PC-9 (cell line): ENCODE data around the gene JARID2. TPM values are rescaled to one million over a fixed set of nuclear protein-coding genes. Genes with fewer than 3 reads are reported as not detected.
A peak's percentile ranks its signal among the peaks of the same experiment; 100 is the strongest.

Experiments used
- BruUV-seq: library from RNA; stranded (reverse); fragments of 400-500 nt; replicated peaks from 2 replicates; lab custom pipeline; 2021; lab: Mats Ljungman, UMichigan
- CTCF ChIA-PET: fragments of 300-600 bp; sonication (Branson Sonifier 250); formaldehyde crosslinking; loops from one replicate; lab custom pipeline; 2022; ENCODE audit warnings: antibody characterized with exemption; lab: Charles Lee
- POLR2A ChIA-PET: fragments of 300-600 bp; sonication (Branson Sonifier 250); formaldehyde crosslinking; loops from one replicate; lab custom pipeline; 2022; ENCODE audit warnings: antibody characterized with exemption; ENCODE audit not compliant: unreplicated experiment; lab: Charles Lee
- DNase-seq, 2 experiments: peaks; one replicate each; pipeline versions ENCODE4 v3.0.0 to v3.0.0-alpha.2; 2015 to 2022; ENCODE audit warnings: mixed read lengths in 1 of 2
- H2AFZ ChIP-seq: fragments of 200-600 bp; sonication (generic); 2 replicates; pipeline ENCODE4 v1.8.1; 2017; ENCODE audit warnings: antibody characterized with exemption
- H3F3A ChIP-seq: fragments of 200-600 bp; sonication (generic); 2 replicates; pipeline ENCODE4 v1.8.1; 2017; ENCODE audit warnings: antibody characterized with exemption, mild to moderate bottlenecking, low read depth; ENCODE audit not compliant: insufficient read depth
- H3K27ac ChIP-seq: fragments of 200-600 bp; sonication (generic); 2 replicates; pipeline ENCODE4 v1.6.1; 2016; ENCODE audit warnings: mixed run types
- H3K27me3 ChIP-seq: fragments of 200-600 bp; sonication (generic); 2 replicates; pipeline ENCODE4 v1.6.1; 2016; ENCODE audit warnings: low read depth, mixed run types; ENCODE audit not compliant: insufficient read depth
- H3K36me3 ChIP-seq: fragments of 200-600 bp; sonication (generic); 2 replicates; pipeline ENCODE4 v1.6.1; 2016; ENCODE audit warnings: low read depth, mixed run types
- H3K4me1 ChIP-seq: fragments of 200-600 bp; sonication (generic); replicated peaks from 2 replicates; pipeline ENCODE4 v1.6.1; 2016; ENCODE audit warnings: mixed run types; ENCODE audit not compliant: insufficient read depth
- H3K4me2 ChIP-seq: fragments of 200-600 bp; sonication (generic); 2 replicates; pipeline ENCODE4 v1.6.1; 2017; ENCODE audit warnings: mixed run types
- H3K4me3 ChIP-seq: fragments of 200-600 bp; sonication (generic); 2 replicates; pipeline ENCODE4 v1.6.1; 2016; ENCODE audit warnings: mixed run types
- H3K79me2 ChIP-seq: fragments of 200-600 bp; sonication (generic); 2 replicates; pipeline ENCODE4 v1.6.1; 2017; ENCODE audit warnings: low read depth, mixed run types
- H3K9me2 ChIP-seq: fragments of 200-600 bp; sonication (generic); 2 replicates; pipeline ENCODE4 v1.8.1; 2017; ENCODE audit warnings: mild to moderate bottlenecking; ENCODE audit not compliant: insufficient read depth
- H3K9me3 ChIP-seq: fragments of 200-600 bp; sonication (generic); 2 replicates; pipeline ENCODE4 v1.8.1; 2016; ENCODE audit warnings: low read depth; ENCODE audit not compliant: insufficient read depth
- H4K20me1 ChIP-seq: fragments of 200-600 bp; sonication (generic); 2 replicates; pipeline ENCODE4 v1.8.1; 2017; ENCODE audit not compliant: insufficient read depth
- EZH2 ChIP-seq: fragments of 200-600 bp; sonication (generic); IDR thresholded peaks from 2 replicates; pipeline ENCODE4 v1.8.0; 2017; ENCODE audit warnings: antibody characterized with exemption, low read depth
- intact Hi-C: fragments of 100-400 bp; cut with micrococcal nuclease; formaldehyde crosslinking; loops from one replicate; pipeline ENCODE4 v1.10.0; 2022; ENCODE audit not compliant: unreplicated experiment
- total RNA-seq: library from RNA; stranded (reverse); gene quantifications from 2 replicates; pipeline ENCODE4 v1.2.3, GENCODE V29; 2021
- TF ChIP-seq, protein P1 (sequence below): fragments of 200-600 bp; sonication (generic); conservative IDR thresholded peaks from 2 replicates; pipeline ENCODE4 v1.6.1; 2017; ENCODE audit warnings: mixed run types, antibody characterized with exemption, mild to moderate bottlenecking, moderate library complexity

Gene JARID2
- total RNA-seq, 1 experiment from 2014 or later, result 35.0 TPM

DNA sequence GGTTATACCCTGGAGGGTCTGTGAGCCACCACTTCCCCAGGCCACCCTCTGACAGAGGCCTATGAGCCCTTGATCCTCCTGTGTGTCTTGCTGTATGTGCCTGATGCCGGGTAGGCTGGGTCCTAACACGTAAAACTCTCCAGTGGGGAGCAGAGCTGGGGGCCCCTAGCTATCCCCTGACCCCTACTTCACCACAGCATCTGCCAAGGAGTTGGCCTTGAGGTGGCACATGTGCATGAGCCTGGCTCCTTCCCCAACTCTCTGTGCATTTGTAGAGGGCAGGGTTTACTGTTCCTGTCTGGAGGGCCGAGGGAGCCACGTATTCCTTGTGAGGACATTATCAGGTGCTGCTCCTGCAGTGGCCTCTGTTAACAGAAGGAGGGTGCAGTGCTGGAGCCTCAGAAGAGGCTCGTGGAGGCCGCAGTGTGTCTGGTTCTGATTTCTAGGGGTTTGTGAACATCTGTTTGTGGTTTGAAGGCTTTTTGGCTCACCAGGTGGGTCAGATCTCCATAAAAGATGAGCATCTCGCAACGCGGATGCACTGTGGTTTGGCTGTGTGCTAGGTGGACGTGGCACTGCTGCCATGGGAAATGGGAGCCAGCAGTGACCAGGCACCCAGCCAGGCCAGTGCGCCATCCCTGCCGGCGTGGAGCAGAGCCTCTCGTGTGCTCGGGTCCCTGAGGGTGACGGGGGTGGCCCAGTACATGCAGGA, 264.8 kb downstream of the JARID2 start:
- intact Hi-C loops, result no loop called here
- H3K4me1 ChIP-seq, result no peaks in the 10 kb centered on the region
- no peaks in the 10 kb centered on the region for H3K9me2 ChIP-seq
- H3K9me3 ChIP-seq, result no peaks in the 10 kb centered on the region
- no peak for DNase-seq
- no peak overlapping the region for H3K4me3 ChIP-seq
- H2AFZ ChIP-seq, result no peak overlapping the region
- TF ChIP-seq, protein P1, sequence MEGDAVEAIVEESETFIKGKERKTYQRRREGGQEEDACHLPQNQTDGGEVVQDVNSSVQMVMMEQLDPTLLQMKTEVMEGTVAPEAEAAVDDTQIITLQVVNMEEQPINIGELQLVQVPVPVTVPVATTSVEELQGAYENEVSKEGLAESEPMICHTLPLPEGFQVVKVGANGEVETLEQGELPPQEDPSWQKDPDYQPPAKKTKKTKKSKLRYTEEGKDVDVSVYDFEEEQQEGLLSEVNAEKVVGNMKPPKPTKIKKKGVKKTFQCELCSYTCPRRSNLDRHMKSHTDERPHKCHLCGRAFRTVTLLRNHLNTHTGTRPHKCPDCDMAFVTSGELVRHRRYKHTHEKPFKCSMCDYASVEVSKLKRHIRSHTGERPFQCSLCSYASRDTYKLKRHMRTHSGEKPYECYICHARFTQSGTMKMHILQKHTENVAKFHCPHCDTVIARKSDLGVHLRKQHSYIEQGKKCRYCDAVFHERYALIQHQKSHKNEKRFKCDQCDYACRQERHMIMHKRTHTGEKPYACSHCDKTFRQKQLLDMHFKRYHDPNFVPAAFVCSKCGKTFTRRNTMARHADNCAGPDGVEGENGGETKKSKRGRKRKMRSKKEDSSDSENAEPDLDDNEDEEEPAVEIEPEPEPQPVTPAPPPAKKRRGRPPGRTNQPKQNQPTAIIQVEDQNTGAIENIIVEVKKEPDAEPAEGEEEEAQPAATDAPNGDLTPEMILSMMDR, result no peak
- no peak for TF ChIP-seq EZH2
- no peak overlapping the region for H3K4me2 ChIP-seq
- no peaks in the 10 kb centered on the region; the same call in none of the 2 replicates for H4K20me1 ChIP-seq
- H3K27ac ChIP-seq, result no peak overlapping the region
- no peaks in the 10 kb centered on the region; the same call in 1 of the 2 replicates for H3K36me3 ChIP-seq
- H3K27me3 ChIP-seq, result no peaks in the 10 kb centered on the region
- BruUV-seq, result no TSS peak
- H3K79me2 ChIP-seq, result no peaks in the 10 kb centered on the region
- H3F3A ChIP-seq, result no peaks in the 10 kb centered on the region
- POLR2A ChIA-PET, result no interaction called here
- CTCF ChIA-PET, result no interaction called here

DNA sequence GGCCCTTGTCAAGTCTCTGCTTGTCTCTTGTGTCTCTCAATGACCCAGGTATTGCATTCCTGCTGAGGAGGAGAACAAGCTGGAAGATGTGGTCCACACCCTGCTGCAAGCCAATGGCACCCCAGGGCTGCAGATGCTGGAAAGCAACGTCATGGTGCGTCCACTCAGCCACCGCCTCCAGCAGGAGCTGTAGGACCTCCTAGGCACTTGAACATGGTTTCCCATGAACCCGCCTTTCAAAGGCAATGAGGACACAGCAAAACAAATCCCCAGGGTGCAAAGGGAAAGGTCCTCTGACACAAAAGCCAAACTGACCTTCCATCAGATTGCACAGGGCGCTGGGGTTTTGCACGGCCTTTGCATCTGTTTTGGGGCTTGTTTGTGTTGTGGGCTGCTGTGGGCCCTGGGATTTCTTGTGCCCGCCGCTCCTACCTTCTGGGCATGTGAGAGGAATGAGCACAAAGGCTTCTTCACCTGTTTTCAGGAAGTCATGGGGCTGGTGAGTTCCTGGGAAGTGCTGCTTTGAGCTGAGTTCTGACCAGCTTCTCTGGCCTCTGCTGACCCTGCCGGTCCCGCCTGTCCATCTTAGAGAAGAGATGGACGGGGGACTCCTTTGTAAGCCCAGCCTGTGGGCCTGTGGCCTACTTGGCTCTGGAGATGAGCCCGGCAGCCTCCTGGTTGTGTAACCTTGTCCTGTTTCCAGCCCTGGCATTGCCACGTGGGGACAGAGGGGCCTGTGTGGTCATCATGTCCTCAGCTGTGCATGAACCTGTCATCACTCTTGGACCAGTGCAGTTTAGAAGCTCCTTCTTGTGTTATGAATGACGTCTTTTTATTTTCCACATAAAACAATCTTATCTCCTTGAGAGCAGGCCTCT, 265.6 kb downstream of the JARID2 start:
- Histone ChIP-seq H3K9me3 (no peaks in the 10 kb centered on the region), H3K27me3 (no peaks in the 10 kb centered on the region), H3F3A (no peaks in the 10 kb centered on the region), H3K36me3 (no peaks in the 10 kb centered on the region), H2AFZ (no peak overlapping the region), H3K4me3 (no peak overlapping the region), H3K79me2 (no peaks in the 10 kb centered on the region), H3K27ac (no peak overlapping the region), H3K4me1 (no peaks in the 10 kb centered on the region), H4K20me1 (no peaks in the 10 kb centered on the region; the same call in 1 of the 2 replicates), H3K4me2 (no peak overlapping the region), H3K9me2 (no peaks in the 10 kb centered on the region)
- POLR2A ChIA-PET, result interaction anchor here (0.6 kb wide), 1 partner anchor 106 kb away, joined by 5 read pairs; no protein-coding TSS in a partner anchor
- DNase-seq, result no peak
- intact Hi-C loops, result no loop called here
- no TSS peak for BruUV-seq
- TF ChIP-seq, protein P1, result no peak
- no peak for TF ChIP-seq EZH2
- CTCF ChIA-PET, result interaction anchor here (0.6 kb wide), 1 partner anchor 42 kb away, joined by 3 read pairs; no protein-coding TSS in a partner anchor

- POLR2A ChIA-PET, result interaction anchor here (0.6 kb wide), 1 partner anchor 105 kb away, joined by 5 read pairs; no protein-coding TSS in a partner anchor
- TF ChIP-seq, protein P1, result 0 out of 2 replicates have a peak, but pooled peaks have one; percentile 17
- TF ChIP-seq EZH2, result no peak
- no peak overlapping the region for H3K27ac ChIP-seq
- H3K4me1 ChIP-seq, result no peaks in the 10 kb centered on the region
- no peaks in the 10 kb centered on the region for H3K9me2 ChIP-seq
- H3K4me3 ChIP-seq, result no peak overlapping the region
- H2AFZ ChIP-seq, result no peak overlapping the region
- intact Hi-C loops, result no loop called here
- no peaks in the 10 kb centered on the region; the same call in 1 of the 2 replicates for H4K20me1 ChIP-seq
- no peaks in the 10 kb centered on the region for H3K36me3 ChIP-seq
- H3F3A ChIP-seq, result no peaks in the 10 kb centered on the region
- no peaks in the 10 kb centered on the region for H3K27me3 ChIP-seq
- no peak overlapping the region for H3K4me2 ChIP-seq
- BruUV-seq, result no TSS peak
- no peak for DNase-seq
- no peaks in the 10 kb centered on the region for H3K79me2 ChIP-seq
- CTCF ChIA-PET, result no interaction called here
- no peaks in the 10 kb centered on the region for H3K9me3 ChIP-seq
Measured at GRCh38 chr6:15512126-15512525, 266.3 kb downstream of the JARID2 start.
